Cardiac muscle cell (in vitro differentiated cells and primary cell): ENCODE results near the gene NDUFB7. TPM values are rescaled to one million over a fixed set of nuclear protein-coding genes. Genes with fewer than 3 reads are reported as not detected.

ENCODE experiments used
- DNase-seq, 2 donors: peaks; one replicate each; pipeline versions ENCODE4 v3.0.0 to v3.0.0-alpha.2; 2010 to 2017; ENCODE audit warnings: low read depth in 1 of 2, low spot score in 1 of 2
- H3K27ac ChIP-seq: fragments of 200-600 bp; sonication (generic); 2 replicates; pipeline ENCODE4 v1.5.1; 2016
- H3K27me3 ChIP-seq: fragments of 200-600 bp; sonication (generic); 2 replicates; pipeline ENCODE4 v1.6.0; 2016; ENCODE audit warnings: control low read depth
- H3K36me3 ChIP-seq: fragments of 200-600 bp; sonication (generic); 2 replicates; pipeline ENCODE4 v1.5.1; 2016; ENCODE audit warnings: control low read depth
- H3K4me1 ChIP-seq: fragments of 200-600 bp; sonication (generic); 2 replicates; pipeline ENCODE4 v1.8.1; 2017; ENCODE audit warnings: low read depth, mild to moderate bottlenecking, mixed run types
- H3K4me3 ChIP-seq: fragments of 200-600 bp; sonication (generic); 2 replicates; pipeline ENCODE4 v1.5.1; 2016; ENCODE audit warnings: mild to moderate bottlenecking
- H3K9me3 ChIP-seq: fragments of 200-600 bp; sonication (generic); 2 replicates; pipeline ENCODE4 v1.5.1; 2017; ENCODE audit warnings: low read depth, mild to moderate bottlenecking, control low read depth
- CTCF ChIP-seq: IDR thresholded peaks from 2 replicates; pipeline ENCODE4 v1.5.1; 2012; ENCODE audit warnings: low read depth, mild to moderate bottlenecking, low read length
- polyA plus RNA-seq: library from polyadenylated mRNA; unstranded; fragments of >200 nt; fragmentation: Nextera tagmentation; extraction: Ambion mirVana; gene quantifications from 2 replicates; pipeline ENCODE4 v1.2.1, GENCODE V29; 2016
- total RNA-seq: library from RNA; depleted of rRNA; stranded (reverse); fragments of >200 nt; gene quantifications from 2 replicates; pipeline ENCODE4 v1.2.3, GENCODE V29; 2016

The NDUFB7 gene
- total and polyA plus RNA-seq, 2 experiments from 2014 or later: 381 to 518 TPM

GRCh38 chr19:14562660-14563589 is 8.9 kb downstream of the NDUFB7 start:
- no peaks in the 10 kb centered on the region for H3K27me3 ChIP-seq
- H3K4me1 ChIP-seq: peaks cover 28% of the 10 kb centered on the region
- no peak overlapping the region for H3K4me3 ChIP-seq
- H3K9me3 ChIP-seq: no peaks in the 10 kb centered on the region
- no peak for TF ChIP-seq CTCF
- H3K36me3 ChIP-seq: peaks cover 3% of the 10 kb centered on the region
- no peak for DNase-seq
- H3K27ac ChIP-seq: peak overlapping the region; percentile 92

- peaks cover 3% of the 10 kb centered on the region for H3K36me3 ChIP-seq
- DNase-seq: peak; percentile 25 to 48
- no peaks in the 10 kb centered on the region for H3K9me3 ChIP-seq
- no peaks in the 10 kb centered on the region for H3K27me3 ChIP-seq
- no peak for TF ChIP-seq CTCF
- H3K4me3 ChIP-seq: no peak overlapping the region
- H3K4me1 ChIP-seq: peaks cover 28% of the 10 kb centered on the region
- peak overlapping the region; percentile 92 for H3K27ac ChIP-seq
Measured at GRCh38 chr19:14561847-14562351, 10.0 kb downstream of the NDUFB7 start.

- TF ChIP-seq CTCF: no peak
- Histone ChIP-seq H3K36me3 (peaks cover 3% of the 10 kb centered on the region), H3K27ac (peak overlapping the region; percentile 92), H3K27me3 (no peaks in the 10 kb centered on the region), H3K4me3 (no peak overlapping the region), H3K4me1 (peaks cover 28% of the 10 kb centered on the region), H3K9me3 (no peaks in the 10 kb centered on the region)
- DNase-seq: no peak
Measured at GRCh38 chr19:14561249-14561648, 10.6 kb downstream of the NDUFB7 start.

GRCh38 chr19:14560776-14561108 is 11.1 kb downstream of the NDUFB7 start:
- H3K9me3 ChIP-seq: no peaks in the 10 kb centered on the region
- peaks cover 28% of the 10 kb centered on the region for H3K4me1 ChIP-seq
- H3K4me3 ChIP-seq: no peak overlapping the region
- no peak for DNase-seq
- H3K27ac ChIP-seq: peak overlapping the region; percentile 92
- H3K36me3 ChIP-seq: peaks cover 3% of the 10 kb centered on the region
- no peak for TF ChIP-seq CTCF
- H3K27me3 ChIP-seq: no peaks in the 10 kb centered on the region

- TF ChIP-seq CTCF: no peak
- no peak for DNase-seq
- H3K4me1 ChIP-seq: peaks cover 28% of the 10 kb centered on the region
- peaks cover under 1% of the 10 kb centered on the region for H3K36me3 ChIP-seq
- H3K27ac ChIP-seq: peak overlapping the region; percentile 92
- H3K27me3 ChIP-seq: no peaks in the 10 kb centered on the region
- no peaks in the 10 kb centered on the region for H3K9me3 ChIP-seq
- no peak overlapping the region for H3K4me3 ChIP-seq
Measured at GRCh38 chr19:14559916-14560775, 11.7 kb downstream of the NDUFB7 start.
